NCI-H1048 (cell line): ENCODE results near the gene TRPM2.

Experiments
- DNase-seq: peaks from one replicate; lab custom pipeline; 2025; lab: John Stamatoyannopoulos, UW

TRPM2 gene

GRCh38 chr21:44353191-44353970 is at the start of gene TRPM2:
TRPM2 (plus strand) TSS chr21:44353621; CDS start chr21:44353701, 80 bp downstream.
- DNase-seq, result no peak

- DNase-seq, result no peak
Measured at GRCh38 chr21:44304011-44304616, 49.3 kb upstream of the TRPM2 start.

GRCh38 chr21:44304877-44305293 is 48.5 kb upstream of the TRPM2 start:
- no peak for DNase-seq

- no peak for DNase-seq
Measured at GRCh38 chr21:44305691-44306090, 47.7 kb upstream of the TRPM2 start.

GRCh38 chr21:44306936-44307704 is 46.3 kb upstream of the TRPM2 start:
- no peak for DNase-seq

- no peak for DNase-seq
Measured at GRCh38 chr21:44310628-44311507, 42.6 kb upstream of the TRPM2 start.

- DNase-seq, result no peak
Measured at GRCh38 chr21:44312089-44312488, 41.3 kb upstream of the TRPM2 start.

GRCh38 chr21:44312716-44313115 is 40.7 kb upstream of the TRPM2 start:
- no peak for DNase-seq

- no peak for DNase-seq
Measured at GRCh38 chr21:44313451-44313850, 40.0 kb upstream of the TRPM2 start.

- no peak for DNase-seq
Measured at GRCh38 chr21:44314128-44314527, 39.3 kb upstream of the TRPM2 start.

GRCh38 chr21:44314561-44314960 is 38.9 kb upstream of the TRPM2 start:
- DNase-seq, result no peak

- no peak for DNase-seq
Measured at GRCh38 chr21:44315691-44316203, 37.7 kb upstream of the TRPM2 start.

GRCh38 chr21:44316277-44316900 is 37.0 kb upstream of the TRPM2 start:
- no peak for DNase-seq

GRCh38 chr21:44317241-44317782 is 36.1 kb upstream of the TRPM2 start:
- no peak for DNase-seq

GRCh38 chr21:44317871-44318270 is 35.5 kb upstream of the TRPM2 start:
- no peak for DNase-seq

- no peak for DNase-seq
Measured at GRCh38 chr21:44318489-44319285, 34.7 kb upstream of the TRPM2 start.

GRCh38 chr21:44319407-44320065 is 33.9 kb upstream of the TRPM2 start:
- no peak for DNase-seq

- no peak for DNase-seq
Measured at GRCh38 chr21:44320847-44321246, 32.6 kb upstream of the TRPM2 start.

- DNase-seq, result no peak
Measured at GRCh38 chr21:44321846-44322450, 31.5 kb upstream of the TRPM2 start.
